ENCODE measurements around the gene EPC2. TPM values are rescaled to one million over a fixed set of nuclear protein-coding genes. Genes with fewer than 3 reads are reported as not detected.

Gene EPC2
- polyA plus RNA-seq, 3 donors = 1.4 to 19.2 (median 2.0) TPM

- Mint-ChIP-seq H3K4me3 (no peak overlapping the region), H3K36me3 (peaks cover 6 to 35% of the 10 kb centered on the region in 2 donors), H3K27me3 (ENCODE audit: low read depth in 3 of 3) (no peaks in the 10 kb centered on the region), H3K4me1 (peaks cover 54% of the 10 kb centered on the region), H3K27ac (peak overlapping the region in 1 of 7 donors; percentile 16), H3K9me3 (peaks cover 0 to 3% (median 0%) of the 10 kb centered on the region in 7 donors)
- no peak for DNase-seq
- peaks cover 98% of the 10 kb centered on the region for H4K20me1 ChIP-seq (ENCODE audit: insufficient read depth, low read length)
- H3K79me2 ChIP-seq (ENCODE audit: insufficient read depth, low read length) = peaks cover 95% of the 10 kb centered on the region
- no peaks in the 10 kb centered on the region for H3K9me3 ChIP-seq (replicated peaks in 1 of 2; ENCODE audit: control insufficient read depth in 1 of 2, insufficient read depth in 1 of 2, low read length in 2 of 2)
- no peak overlapping the region for H3K4me3 ChIP-seq (replicated peaks in 1 of 3; ENCODE audit: low read depth in 2 of 3, low read length in 3 of 3)
- 100% methylated on average over 2 of the region's 6 CpGs for WGBS (ENCODE audit: insufficient coverage)
- intact Hi-C loops (cut with micrococcal nuclease) = no loop called here
- TF ChIP-seq CTCF (IDR thresholded peaks at IDR 0.05) = no peak
- H3K27me3 ChIP-seq (ENCODE audit: control insufficient read depth in 2 of 2, insufficient read depth in 2 of 2, low read length in 2 of 2) = no peaks in the 10 kb centered on the region
- H3K27ac ChIP-seq (ENCODE audit: low read depth in 1 of 2, low read length in 2 of 2) = no peak overlapping the region
- H3K36me3 ChIP-seq (replicated peaks in 1 of 2; ENCODE audit: control insufficient read depth in 1 of 2, insufficient read depth in 2 of 2, low read length in 2 of 2) = peaks cover 2 to 14% of the 10 kb centered on the region in 2 donors
- H3K9ac ChIP-seq (ENCODE audit: insufficient read depth, low read length, poor library complexity, severe bottlenecking) = no peak overlapping the region
- H3K4me1 ChIP-seq (ENCODE audit: control insufficient read depth in 1 of 2, insufficient read depth in 2 of 2, low read length in 2 of 2) = peaks cover 10 to 13% of the 10 kb centered on the region in 2 donors
- H2AFZ ChIP-seq (ENCODE audit: insufficient read depth, low read depth, low read length, poor library complexity, severe bottlenecking) = no peak overlapping the region
- H3K4me2 ChIP-seq (replicated peaks; ENCODE audit: extremely low read depth, low read length, poor library complexity, severe bottlenecking) = no peak overlapping the region
These were observed 74.7 kb downstream of the EPC2 start for GRCh38 chr2:148719195-148719749.

- Histone ChIP-seq H3K36me3 (replicated peaks in 1 of 2; ENCODE audit: control insufficient read depth in 1 of 2, insufficient read depth in 2 of 2, low read length in 2 of 2) (peaks cover 2 to 14% of the 10 kb centered on the region in 2 donors), H3K27me3 (ENCODE audit: control insufficient read depth in 2 of 2, insufficient read depth in 2 of 2, low read length in 2 of 2) (no peaks in the 10 kb centered on the region), H3K4me2 (replicated peaks; ENCODE audit: extremely low read depth, low read length, poor library complexity, severe bottlenecking) (no peak overlapping the region), H3K9me3 (replicated peaks in 1 of 2; ENCODE audit: control insufficient read depth in 1 of 2, insufficient read depth in 1 of 2, low read length in 2 of 2) (no peaks in the 10 kb centered on the region), H3K27ac (ENCODE audit: low read depth in 1 of 2, low read length in 2 of 2) (peak overlapping the region; percentile 5 to 15), H3K79me2 (ENCODE audit: insufficient read depth, low read length) (peaks cover 96% of the 10 kb centered on the region), H2AFZ (ENCODE audit: insufficient read depth, low read depth, low read length, poor library complexity, severe bottlenecking) (no peak overlapping the region), H3K4me1 (ENCODE audit: control insufficient read depth in 1 of 2, insufficient read depth in 2 of 2, low read length in 2 of 2) (peaks cover 10 to 13% of the 10 kb centered on the region in 2 donors), H4K20me1 (ENCODE audit: insufficient read depth, low read length) (peaks cover 100% of the 10 kb centered on the region), H3K4me3 (replicated peaks in 1 of 3; ENCODE audit: low read depth in 2 of 3, low read length in 3 of 3) (no peak overlapping the region), H3K9ac (ENCODE audit: insufficient read depth, low read length, poor library complexity, severe bottlenecking) (no peak overlapping the region)
- Mint-ChIP-seq H3K4me1 (peaks cover 54% of the 10 kb centered on the region), H3K27me3 (ENCODE audit: low read depth in 3 of 3) (no peaks in the 10 kb centered on the region), H3K36me3 (peaks cover 6 to 35% of the 10 kb centered on the region in 2 donors), H3K27ac (peak overlapping the region in 2 of 7 donors; percentile 36 to 47), H3K9me3 (peaks cover 0 to 2% (median 0%) of the 10 kb centered on the region in 7 donors), H3K4me3 (no peak overlapping the region)
- WGBS (ENCODE audit: insufficient coverage) = 70% methylated on average over 2 of the region's 2 CpGs
- DNase-seq = no peak
- intact Hi-C loops (cut with micrococcal nuclease) = no loop called here
- TF ChIP-seq CTCF (IDR thresholded peaks at IDR 0.05) = no peak
These were observed 75.4 kb downstream of the EPC2 start for GRCh38 chr2:148719941-148720436.
